DMS153 (cell line): ENCODE measurements around the gene PAQR5.

Experiments used
- DNase-seq: peaks from one replicate; lab custom pipeline; 2025; lab: John Stamatoyannopoulos, UW

The PAQR5 gene

GRCh38 chr15:69392352-69392751 lies 93.6 kb downstream of the PAQR5 start:
- no peak for DNase-seq

GRCh38 chr15:69393831-69394491 lies 95.2 kb downstream of the PAQR5 start:
- no peak for DNase-seq

- no peak for DNase-seq
Observed at GRCh38 chr15:69394556-69395282, 96.0 kb downstream of the PAQR5 start.

- no peak for DNase-seq
Observed at GRCh38 chr15:69395460-69395859, 96.7 kb downstream of the PAQR5 start.

GRCh38 chr15:69395991-69396390 lies 97.3 kb downstream of the PAQR5 start:
- DNase-seq: no peak

- no peak for DNase-seq
Observed at GRCh38 chr15:69398491-69398891, 99.8 kb downstream of the PAQR5 start.

GRCh38 chr15:69400850-69401249 lies 102.1 kb downstream of the PAQR5 start:
- DNase-seq: no peak

- no peak for DNase-seq
Observed at GRCh38 chr15:69402816-69403215, 104.1 kb downstream of the PAQR5 start.

GRCh38 chr15:69403594-69403993 lies 104.9 kb downstream of the PAQR5 start:
- DNase-seq: no peak

GRCh38 chr15:69405110-69405509 lies 106.4 kb downstream of the PAQR5 start:
- DNase-seq: no peak

- DNase-seq: no peak
Observed at GRCh38 chr15:69407719-69408400, 109.1 kb downstream of the PAQR5 start.

- DNase-seq: no peak
Observed at GRCh38 chr15:69408841-69409240, 110.1 kb downstream of the PAQR5 start.

- peak; percentile 1 for DNase-seq
Observed at GRCh38 chr15:69410248-69410874, 111.6 kb downstream of the PAQR5 start.

GRCh38 chr15:69412274-69412673 lies 113.6 kb downstream of the PAQR5 start:
- DNase-seq: no peak

GRCh38 chr15:69412701-69413100 lies 114.0 kb downstream of the PAQR5 start:
- DNase-seq: no peak

GRCh38 chr15:69413822-69414700 lies 115.3 kb downstream of the PAQR5 start, which contains the start of gene KIF23:
Gene KIF23, plus strand, starts transcription at chr15:69414349. Its CDS starts 117 bp downstream, at chr15:69414466.
- DNase-seq: peak; percentile 58

- DNase-seq: no peak
Observed at GRCh38 chr15:69414701-69415167, 116.0 kb downstream of the PAQR5 start.

GRCh38 chr15:69415381-69415780 lies 116.7 kb downstream of the PAQR5 start:
- no peak for DNase-seq

GRCh38 chr15:69417581-69417980 lies 118.9 kb downstream of the PAQR5 start:
- no peak for DNase-seq

GRCh38 chr15:69421498-69421897 lies 122.8 kb downstream of the PAQR5 start:
- DNase-seq: no peak

- no peak for DNase-seq
Observed at GRCh38 chr15:69422336-69422895, 123.7 kb downstream of the PAQR5 start.
